Upper lobe of left lung (tissue), 4 donors: ENCODE measurements around the gene CSNK1G2.

Source experiments
- POLR2A ChIP-seq, 4 donors: fragments of 450-650 bp; IDR thresholded peaks; one replicate each; pipeline ENCODE4 v1.5.1; 2016 to 2017; ENCODE audit warnings: antibody characterized with exemption in 4 of 4, mild to moderate bottlenecking in 2 of 4
- POLR2AphosphoS5 ChIP-seq, 2 donors: sonication (generic); formaldehyde crosslinking; IDR thresholded peaks; one replicate each; pipeline ENCODE4 v1.5.1; 2017; ENCODE audit warnings: antibody characterized with exemption in 2 of 2
- TF ChIP-seq, protein P1 (sequence below), 6 experiments: fragments of 450-650 bp in 4 of 6; fragments of 200-600 bp in 2 of 6; sonication (generic) in 2 of 6; IDR thresholded peaks; one replicate each; pipeline ENCODE4 v1.5.1; 2016 to 2019; ENCODE audit warnings: antibody characterized with exemption in 6 of 6

- TF ChIP-seq POLR2A (IDR thresholded peaks at IDR 0.05) (no peak), POLR2AphosphoS5 (IDR thresholded peaks at IDR 0.05) (no peak)
- TF ChIP-seq, protein P1, sequence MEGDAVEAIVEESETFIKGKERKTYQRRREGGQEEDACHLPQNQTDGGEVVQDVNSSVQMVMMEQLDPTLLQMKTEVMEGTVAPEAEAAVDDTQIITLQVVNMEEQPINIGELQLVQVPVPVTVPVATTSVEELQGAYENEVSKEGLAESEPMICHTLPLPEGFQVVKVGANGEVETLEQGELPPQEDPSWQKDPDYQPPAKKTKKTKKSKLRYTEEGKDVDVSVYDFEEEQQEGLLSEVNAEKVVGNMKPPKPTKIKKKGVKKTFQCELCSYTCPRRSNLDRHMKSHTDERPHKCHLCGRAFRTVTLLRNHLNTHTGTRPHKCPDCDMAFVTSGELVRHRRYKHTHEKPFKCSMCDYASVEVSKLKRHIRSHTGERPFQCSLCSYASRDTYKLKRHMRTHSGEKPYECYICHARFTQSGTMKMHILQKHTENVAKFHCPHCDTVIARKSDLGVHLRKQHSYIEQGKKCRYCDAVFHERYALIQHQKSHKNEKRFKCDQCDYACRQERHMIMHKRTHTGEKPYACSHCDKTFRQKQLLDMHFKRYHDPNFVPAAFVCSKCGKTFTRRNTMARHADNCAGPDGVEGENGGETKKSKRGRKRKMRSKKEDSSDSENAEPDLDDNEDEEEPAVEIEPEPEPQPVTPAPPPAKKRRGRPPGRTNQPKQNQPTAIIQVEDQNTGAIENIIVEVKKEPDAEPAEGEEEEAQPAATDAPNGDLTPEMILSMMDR (IDR thresholded peaks at IDR 0.05): no peak
Observed at GRCh38 chr19:1987197-1988187, 46.5 kb downstream of the CSNK1G2 start.
